ENCODE data around the gene SMYD3.

Gene SMYD3

DNA sequence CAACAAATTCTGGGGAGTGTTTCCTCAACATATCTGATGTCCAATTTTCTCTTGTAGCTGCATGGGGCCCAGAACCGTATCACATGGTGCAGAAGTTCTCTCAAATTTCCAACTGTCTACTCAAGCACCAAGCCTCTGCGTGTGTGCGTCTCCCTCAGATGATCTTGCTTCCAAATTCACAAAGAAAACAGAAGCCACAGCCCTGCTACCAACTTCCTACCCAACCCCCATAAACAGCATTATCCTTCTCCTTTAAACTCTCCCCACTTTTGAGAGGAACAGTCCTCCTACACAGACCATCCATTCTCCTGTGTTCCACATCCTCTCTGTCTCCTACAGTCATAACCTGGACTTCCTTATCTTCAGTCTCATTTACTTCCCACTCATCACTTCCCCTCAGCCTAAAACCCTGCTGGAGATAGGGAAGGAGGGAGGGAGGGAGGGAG lies 354.1 kb downstream of the SMYD3 start:
- no peak for DNase-seq (ENCODE audit: low read depth)
- no peak overlapping the region for H3K4me3 ChIP-seq (ENCODE audit: low read depth, low read length)
- TF ChIP-seq, protein P1, sequence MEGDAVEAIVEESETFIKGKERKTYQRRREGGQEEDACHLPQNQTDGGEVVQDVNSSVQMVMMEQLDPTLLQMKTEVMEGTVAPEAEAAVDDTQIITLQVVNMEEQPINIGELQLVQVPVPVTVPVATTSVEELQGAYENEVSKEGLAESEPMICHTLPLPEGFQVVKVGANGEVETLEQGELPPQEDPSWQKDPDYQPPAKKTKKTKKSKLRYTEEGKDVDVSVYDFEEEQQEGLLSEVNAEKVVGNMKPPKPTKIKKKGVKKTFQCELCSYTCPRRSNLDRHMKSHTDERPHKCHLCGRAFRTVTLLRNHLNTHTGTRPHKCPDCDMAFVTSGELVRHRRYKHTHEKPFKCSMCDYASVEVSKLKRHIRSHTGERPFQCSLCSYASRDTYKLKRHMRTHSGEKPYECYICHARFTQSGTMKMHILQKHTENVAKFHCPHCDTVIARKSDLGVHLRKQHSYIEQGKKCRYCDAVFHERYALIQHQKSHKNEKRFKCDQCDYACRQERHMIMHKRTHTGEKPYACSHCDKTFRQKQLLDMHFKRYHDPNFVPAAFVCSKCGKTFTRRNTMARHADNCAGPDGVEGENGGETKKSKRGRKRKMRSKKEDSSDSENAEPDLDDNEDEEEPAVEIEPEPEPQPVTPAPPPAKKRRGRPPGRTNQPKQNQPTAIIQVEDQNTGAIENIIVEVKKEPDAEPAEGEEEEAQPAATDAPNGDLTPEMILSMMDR (IDR thresholded peaks at IDR 0.05; ENCODE audit: insufficient read depth, low read depth, low read length, missing control alignments) = no peak

GRCh38 chr1:246151796-246152434 lies 355.2 kb downstream of the SMYD3 start:
- TF ChIP-seq, protein P1 (IDR thresholded peaks at IDR 0.05; ENCODE audit: insufficient read depth, low read depth, low read length, missing control alignments) = no peak
- H3K4me3 ChIP-seq (ENCODE audit: low read depth, low read length) = no peak overlapping the region
- no peak for DNase-seq (ENCODE audit: low read depth)

DNA sequence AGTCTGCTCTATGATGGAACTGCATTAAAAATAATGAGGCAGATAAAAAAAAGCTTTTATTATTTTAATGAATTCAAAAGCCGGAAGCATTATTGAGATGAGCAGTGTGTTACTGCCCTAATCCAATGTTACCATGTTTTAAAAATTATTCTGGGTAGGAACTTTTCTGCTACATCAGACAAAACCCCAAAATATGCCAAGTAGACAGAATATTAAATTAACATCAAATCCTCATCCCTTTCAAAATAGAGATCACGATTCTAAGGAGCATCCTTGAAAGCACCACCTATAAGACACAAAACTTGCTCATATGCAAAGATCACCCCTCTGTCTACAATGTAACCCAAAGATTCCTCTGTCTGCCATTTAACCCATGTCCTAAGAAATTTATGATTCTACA lies 357.5 kb downstream of the SMYD3 start:
- TF ChIP-seq, protein P1 (IDR thresholded peaks at IDR 0.05; ENCODE audit: insufficient read depth, low read depth, low read length, missing control alignments) = no peak
- no peak overlapping the region for H3K4me3 ChIP-seq (ENCODE audit: low read depth, low read length)
- no peak for DNase-seq (ENCODE audit: low read depth)

GRCh38 chr1:246147524-246148461 lies 359.3 kb downstream of the SMYD3 start:
- no peak overlapping the region for H3K4me3 ChIP-seq (ENCODE audit: low read depth, low read length)
- no peak for DNase-seq (ENCODE audit: low read depth)
- TF ChIP-seq, protein P1 (IDR thresholded peaks at IDR 0.05; ENCODE audit: insufficient read depth, low read depth, low read length, missing control alignments) = no peak

- TF ChIP-seq, protein P1 (IDR thresholded peaks at IDR 0.05; ENCODE audit: insufficient read depth, low read depth, low read length, missing control alignments) = no peak
- DNase-seq (ENCODE audit: low read depth) = no peak
- no peak overlapping the region for H3K4me3 ChIP-seq (ENCODE audit: low read depth, low read length)
Measured at GRCh38 chr1:246146804-246147523, 360.1 kb downstream of the SMYD3 start.

DNA sequence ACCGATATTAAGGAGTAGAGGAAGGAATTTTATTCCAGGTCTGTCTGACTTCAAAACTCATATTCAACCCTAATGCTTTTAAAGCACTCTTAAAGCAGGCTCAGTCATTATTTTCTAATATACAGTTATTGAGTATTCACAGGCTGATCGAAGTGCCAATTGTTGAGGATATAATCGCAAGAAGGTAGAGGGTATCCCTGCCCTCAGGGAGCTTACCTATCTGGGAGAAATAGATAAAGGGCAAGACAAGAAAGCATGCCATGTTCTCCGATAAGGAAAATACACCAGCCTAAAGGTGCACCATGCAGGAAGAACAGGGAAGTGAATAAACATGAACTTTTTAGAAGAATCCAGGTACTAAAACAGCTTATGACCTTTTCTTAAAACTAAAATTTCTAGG lies 361.2 kb downstream of the SMYD3 start:
- TF ChIP-seq, protein P1 (IDR thresholded peaks at IDR 0.05; ENCODE audit: insufficient read depth, low read depth, low read length, missing control alignments) = no peak
- H3K4me3 ChIP-seq (ENCODE audit: low read depth, low read length) = no peak overlapping the region
- no peak for DNase-seq (ENCODE audit: low read depth)
